Measurements from ENCODE around the gene YBEY. TPM values are rescaled to one million over a fixed set of nuclear protein-coding genes. Genes with fewer than 3 reads are reported as not detected.

Gene YBEY
- total and polyA plus RNA-seq, 8 donors = 4.4 to 15.3 (median 6.8) TPM

GRCh38 chr21:46322351-46323226 is 36.4 kb downstream of the YBEY start:
- no peak for FAIRE-seq

DNA sequence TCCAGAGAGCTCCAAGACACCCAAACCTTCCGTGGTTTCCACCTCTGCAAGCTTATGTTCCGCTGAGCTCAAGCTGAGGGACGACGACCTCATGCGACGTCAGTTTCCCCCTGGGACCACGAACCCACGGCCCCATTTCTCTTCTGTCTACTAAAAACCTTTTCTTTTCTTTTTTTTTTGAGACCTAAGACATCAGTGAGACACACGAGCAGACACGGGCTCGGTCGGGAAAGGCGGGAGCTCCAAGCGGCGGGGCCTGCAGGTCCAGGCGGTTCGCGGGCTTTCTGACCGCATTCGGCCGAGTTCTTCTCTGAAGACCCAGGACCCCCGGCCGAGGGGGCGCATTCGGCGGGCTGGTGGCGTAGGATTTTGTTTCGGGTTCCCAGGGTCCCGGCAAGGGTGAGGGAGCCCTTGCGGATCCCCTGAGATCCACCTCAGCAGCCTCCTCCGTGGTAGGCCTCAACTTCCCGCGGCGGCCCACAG is 37.1 kb downstream of the YBEY start:
- H3K27me3 ChIP-seq = no peaks in the 10 kb centered on the region
- no peaks in the 10 kb centered on the region for H3K9me3 ChIP-seq
- no peak overlapping the region for H3K27ac ChIP-seq
- peak in 2 of 4 donors; percentile 0 to 2 for ATAC-seq
- FAIRE-seq = no peak
- no peaks in the 10 kb centered on the region for H3K36me3 ChIP-seq
- H3K4me1 ChIP-seq = peaks cover 5 to 10% (median 10%) of the 10 kb centered on the region in 3 donors
- DNase-seq = no peak
- 0 to 1% methylated on average over 34 of the region's 34 CpGs for WGBS, 2 donors
- H3K4me3 ChIP-seq = peak overlapping the region; percentile 75 to 99 (median 91)
- intact Hi-C loops (cut with DNase I) = no loop called here
- TF ChIP-seq, protein P1, sequence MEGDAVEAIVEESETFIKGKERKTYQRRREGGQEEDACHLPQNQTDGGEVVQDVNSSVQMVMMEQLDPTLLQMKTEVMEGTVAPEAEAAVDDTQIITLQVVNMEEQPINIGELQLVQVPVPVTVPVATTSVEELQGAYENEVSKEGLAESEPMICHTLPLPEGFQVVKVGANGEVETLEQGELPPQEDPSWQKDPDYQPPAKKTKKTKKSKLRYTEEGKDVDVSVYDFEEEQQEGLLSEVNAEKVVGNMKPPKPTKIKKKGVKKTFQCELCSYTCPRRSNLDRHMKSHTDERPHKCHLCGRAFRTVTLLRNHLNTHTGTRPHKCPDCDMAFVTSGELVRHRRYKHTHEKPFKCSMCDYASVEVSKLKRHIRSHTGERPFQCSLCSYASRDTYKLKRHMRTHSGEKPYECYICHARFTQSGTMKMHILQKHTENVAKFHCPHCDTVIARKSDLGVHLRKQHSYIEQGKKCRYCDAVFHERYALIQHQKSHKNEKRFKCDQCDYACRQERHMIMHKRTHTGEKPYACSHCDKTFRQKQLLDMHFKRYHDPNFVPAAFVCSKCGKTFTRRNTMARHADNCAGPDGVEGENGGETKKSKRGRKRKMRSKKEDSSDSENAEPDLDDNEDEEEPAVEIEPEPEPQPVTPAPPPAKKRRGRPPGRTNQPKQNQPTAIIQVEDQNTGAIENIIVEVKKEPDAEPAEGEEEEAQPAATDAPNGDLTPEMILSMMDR (IDR thresholded peaks at IDR 0.05) = no peak

More at GRCh38 chr21:46322351-46323226, 36.4 kb downstream of the YBEY start:
- peaks cover 5 to 10% (median 10%) of the 10 kb centered on the region in 3 donors for H3K4me1 ChIP-seq
- H3K4me3 ChIP-seq = peak overlapping the region; percentile 75 to 99 (median 91)
- no peaks in the 10 kb centered on the region for H3K9me3 ChIP-seq
- no peaks in the 10 kb centered on the region for H3K27me3 ChIP-seq
- ATAC-seq (no peak), DNase-seq (peak in 3 of 6 donors; percentile 30 to 56 (median 32))
- TF ChIP-seq, protein P1 (IDR thresholded peaks at IDR 0.05) = no peak
- no peak overlapping the region for H3K27ac ChIP-seq
- 7 to 9% methylated on average over 50 of the region's 50 CpGs for WGBS, 2 donors
- intact Hi-C loops (cut with DNase I) = no loop called here
- no peaks in the 10 kb centered on the region for H3K36me3 ChIP-seq

DNA sequence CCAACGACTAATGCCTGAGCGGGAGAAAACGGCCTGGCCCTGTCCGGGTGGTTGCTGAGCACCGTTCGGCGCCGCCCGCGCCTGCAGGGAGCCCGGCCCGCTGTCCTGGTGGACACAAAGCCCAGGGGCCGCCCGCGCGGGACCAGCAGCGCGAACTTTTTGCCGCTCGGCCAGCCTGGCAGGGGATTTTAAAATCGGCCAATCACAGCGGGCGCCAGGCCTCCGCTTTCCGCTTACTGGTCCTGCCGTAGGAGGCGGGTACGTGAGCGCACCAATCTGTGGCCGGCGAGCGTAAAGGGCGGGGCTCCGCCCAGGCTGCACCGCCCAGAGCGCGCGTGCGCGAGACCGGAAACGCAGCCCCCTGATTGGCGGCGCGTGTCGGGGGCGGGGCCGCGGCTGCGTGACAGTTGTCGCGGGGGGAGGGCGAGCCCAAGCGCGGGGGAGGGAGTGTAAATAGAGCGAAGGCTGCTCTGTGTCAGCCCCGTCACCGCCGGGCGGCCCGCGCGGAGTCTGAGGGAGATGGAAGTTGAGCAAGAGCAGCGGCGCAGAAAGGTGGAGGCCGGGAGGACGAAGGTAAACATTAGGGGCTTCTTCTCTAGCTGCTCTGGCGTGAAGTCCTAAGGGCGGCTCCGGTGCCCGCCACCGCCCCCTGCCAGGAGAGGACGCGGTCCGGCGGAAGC is 37.7 kb downstream of the YBEY start, which contains the start of the genes C21orf58 and PCNT:
Gene C21orf58 (minus strand): TSS at position 161 of the 680 bp plus-strand sequence. CDS start 1,132 bp downstream, outside the sequence.
Gene PCNT (plus strand): TSS at position 447 of the 680 bp plus-strand sequence. CDS start 73 bp downstream, at position 520.
- H3K4me1 ChIP-seq = peaks cover 5 to 10% (median 10%) of the 10 kb centered on the region in 3 donors
- H3K9me3 ChIP-seq = no peaks in the 10 kb centered on the region
- H3K36me3 ChIP-seq = no peaks in the 10 kb centered on the region
- 0% methylated on average over 51 to 76 of the region's 76 CpGs for WGBS, 2 donors
- intact Hi-C loops (cut with DNase I) = no loop called here
- H3K27me3 ChIP-seq = no peaks in the 10 kb centered on the region
- DNase-seq (peak; percentile 97 to 99 (median 99)), ATAC-seq (peak; percentile 91 to 95 (median 92)), FAIRE-seq (no peak)
- TF ChIP-seq, protein P1 (IDR thresholded peaks at IDR 0.05) = no peak
- H3K4me3 ChIP-seq = peak within 1 kb of the TSS; percentile 84 to 99 (median 91)
- peak within 1 kb of the TSS; percentile 87 to 98 (median 91) for H3K27ac ChIP-seq

DNA sequence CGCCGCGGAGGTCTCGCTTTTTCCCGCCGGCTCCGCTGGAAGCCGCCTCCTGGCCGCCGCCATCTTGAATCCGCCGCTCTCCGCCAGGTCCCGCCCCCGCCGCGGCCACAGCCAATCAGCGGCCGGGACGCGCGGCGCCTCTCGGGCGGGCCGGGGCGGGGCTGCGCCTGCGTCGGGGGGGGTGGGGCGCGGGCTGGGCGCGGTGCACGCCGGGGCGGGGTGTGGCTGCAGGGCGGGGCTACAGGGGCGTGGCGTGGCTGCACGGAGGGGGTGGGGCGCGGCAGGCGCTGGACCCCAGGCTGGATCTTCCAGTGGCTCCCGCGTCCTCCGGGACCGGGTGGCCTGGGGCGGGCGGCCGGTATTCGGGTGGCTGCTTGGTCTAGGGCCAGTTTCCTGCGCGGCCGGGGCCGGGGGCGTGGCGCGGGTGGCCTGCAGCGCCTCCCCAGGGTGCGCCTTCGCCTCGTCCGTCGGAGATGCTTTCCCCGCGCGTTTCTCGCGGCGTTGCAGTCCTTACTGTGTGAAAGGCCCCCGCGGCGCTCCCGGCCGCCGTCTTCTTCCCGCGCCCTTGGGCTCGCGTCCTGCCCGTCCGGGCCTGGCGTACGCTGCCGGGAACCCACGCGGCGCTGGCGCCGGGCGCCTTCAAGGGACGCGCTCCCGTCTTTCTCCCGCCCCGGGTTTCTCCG is 38.4 kb downstream of the YBEY start:
- TF ChIP-seq, protein P1 (IDR thresholded peaks at IDR 0.05) = no peak
- Histone ChIP-seq H3K4me3 (peak overlapping the region; percentile 84 to 99 (median 91)), H3K27me3 (no peaks in the 10 kb centered on the region), H3K4me1 (peaks cover 5 to 10% (median 10%) of the 10 kb centered on the region in 3 donors), H3K36me3 (no peaks in the 10 kb centered on the region), H3K27ac (peak overlapping the region; percentile 87 to 98 (median 91)), H3K9me3 (no peaks in the 10 kb centered on the region)
- WGBS, 2 donors = 1% methylated on average over 61 to 98 of the region's 98 CpGs
- DNase-seq = peak; percentile 82 to 96 (median 90)
- ATAC-seq = peak; percentile 83 to 92 (median 89)
- no peak for FAIRE-seq
- intact Hi-C loops (cut with DNase I) = no loop called here
